HCT116 (cell line): ENCODE measurements around the gene OR2B2. TPM values are rescaled to one million over a fixed set of nuclear protein-coding genes. Genes with fewer than 3 reads are reported as not detected.
A peak's percentile ranks its signal among the peaks of the same experiment; 100 is the strongest.

Source experiments
- ATAC-seq: fragments of 200-7000 bp; cut with Tn5 transposase; 2 replicates; pipeline ENCODE4 v1.9.1; 2020; ENCODE audit warnings: mild to moderate bottlenecking, moderate library complexity
- BruUV-seq: library from RNA; stranded (reverse); fragments of 400-500 nt; replicated peaks from 2 replicates; lab custom pipeline; 2021; lab: Mats Ljungman, UMichigan
- CTCF ChIA-PET: fragments of 300-600 bp; sonication (Branson Sonifier 250); formaldehyde crosslinking; loops from one replicate; lab custom pipeline; 2021; ENCODE audit warnings: antibody characterized with exemption; lab: Charles Lee
- POLR2A ChIA-PET: fragments of 300-600, 350-600 bp; sonication (Branson Sonifier 250); formaldehyde crosslinking; loops from one replicate; lab custom pipeline; 2021; ENCODE audit warnings: antibody characterized with exemption; lab: Charles Lee
- RAD21 ChIA-PET, 2 experiments: fragments of 300-600 bp; sonication (Branson Sonifier 250); formaldehyde crosslinking; loops; one replicate each; lab custom pipeline; 2023; ENCODE audit warnings: low total read pairs in 2 of 2; ENCODE audit not compliant: uncharacterized antibody in 2 of 2, unreplicated experiment in 2 of 2, low non-redundant PET in 1 of 2; lab: Charles Lee
- DNase-seq: peaks from one replicate; pipeline ENCODE4 v3.0.0-alpha.2; 2010; ENCODE audit warnings: low read depth, low spot score
- H2AFZ ChIP-seq: fragments of 200-600 bp; shearing (Covaris generic), sonication (generic); 2 replicates; pipeline ENCODE4 v1.6.1; 2017; ENCODE audit warnings: low read depth, mixed run types, mixed read lengths, antibody characterized with exemption, low read length; ENCODE audit not compliant: poor library complexity, severe bottlenecking
- H3K27ac ChIP-seq: 2 replicates; pipeline ENCODE4 v1.5.1; 2012; ENCODE audit warnings: low read depth, low read length
- H3K27me3 ChIP-seq: fragments of 200-600 bp; sonication (generic); 2 replicates; pipeline ENCODE4 v1.6.1; 2016; ENCODE audit warnings: mixed run types, low read length, mixed read lengths; ENCODE audit not compliant: insufficient read depth
- H3K36me3 ChIP-seq, 2 experiments: fragments of 200-500 bp in 1 of 2; fragments of 200-600 bp in 1 of 2; sonication (Bioruptor generic) in 1 of 2; sonication (generic) in 1 of 2; 2 replicates each; pipeline versions ENCODE4 v1.5.1 to v1.6.1; 2014 to 2016; ENCODE audit warnings: low read length in 2 of 2, inconsistent platforms in 1 of 2, mixed read lengths in 1 of 2, mixed run types in 1 of 2; ENCODE audit not compliant: insufficient read depth in 2 of 2, control insufficient read depth in 1 of 2
- H3K4me1 ChIP-seq, 2 experiments: fragments of 200-600 bp in 1 of 2; sonication (generic) in 1 of 2; 2 replicates each; pipeline versions ENCODE4 v1.5.1 to v1.6.1; 2012 to 2017; ENCODE audit warnings: low read length in 2 of 2, inconsistent platforms in 1 of 2, mild to moderate bottlenecking in 1 of 2, mixed read lengths in 1 of 2, mixed run types in 1 of 2, moderate library complexity in 1 of 2; ENCODE audit not compliant: insufficient read depth in 2 of 2, control insufficient read depth in 1 of 2
- H3K4me2 ChIP-seq: fragments of 200-600 bp; sonication (generic); 2 replicates; pipeline ENCODE4 v1.6.1; 2017; ENCODE audit warnings: mixed run types, low read length, mixed read lengths
- H3K4me3 ChIP-seq, 2 experiments: fragments of 200-600 bp in 1 of 2; sonication (generic) in 1 of 2; replicated peaks in 1 of 2; 2 replicates each; pipeline ENCODE4 v1.5.1; 2011 to 2016; ENCODE audit warnings: low read length in 2 of 2, control low read depth in 1 of 2, low read depth in 1 of 2, mild to moderate bottlenecking in 1 of 2, mixed read lengths in 1 of 2, mixed run types in 1 of 2
- H3K79me2 ChIP-seq: fragments of 200-600 bp; sonication (generic); 2 replicates; pipeline ENCODE4 v1.6.1; 2017; ENCODE audit warnings: mild to moderate bottlenecking, mixed run types, low read length, moderate library complexity, mixed read lengths; ENCODE audit not compliant: insufficient read depth
- H3K9ac ChIP-seq: fragments of 200-600 bp; sonication (generic); 2 replicates; pipeline ENCODE4 v1.6.1; 2016; ENCODE audit warnings: low read length, mixed read lengths
- H3K9me2 ChIP-seq: fragments of 200-600 bp; sonication (generic), shearing (Covaris generic); 2 replicates; pipeline ENCODE4 v1.6.1; 2017; ENCODE audit warnings: mixed run types, mild to moderate bottlenecking, moderate library complexity; ENCODE audit not compliant: insufficient read depth
- H3K9me3 ChIP-seq, 2 experiments: fragments of 200-500 bp in 1 of 2; fragments of 200-600 bp in 1 of 2; sonication (Bioruptor generic) in 1 of 2; sonication (generic) in 1 of 2; 2 replicates each; pipeline ENCODE4 v1.6.1; 2014 to 2017; ENCODE audit warnings: low read length in 2 of 2, mixed read lengths in 2 of 2, inconsistent platforms in 1 of 2, low read depth in 1 of 2, mild to moderate bottlenecking in 1 of 2, mixed run types in 1 of 2, moderate library complexity in 1 of 2; ENCODE audit not compliant: control insufficient read depth in 1 of 2, insufficient read depth in 1 of 2
- H4K20me1 ChIP-seq: fragments of 200-600 bp; sonication (generic), shearing (Covaris generic); 2 replicates; pipeline ENCODE4 v1.6.1; 2017; ENCODE audit warnings: mixed run types, mild to moderate bottlenecking, moderate library complexity; ENCODE audit not compliant: insufficient read depth
- CBX3 ChIP-seq: IDR thresholded peaks from 2 replicates; pipeline ENCODE4 v1.6.1; 2012; ENCODE audit warnings: low read depth
- CEBPB ChIP-seq: IDR thresholded peaks from 2 replicates; pipeline ENCODE4 v1.6.1; 2012; ENCODE audit warnings: low read depth
- CTCF ChIP-seq, 3 experiments: fragments of 200-600 bp in 1 of 3; sonication (generic) in 1 of 3; IDR thresholded peaks in 2 of 3; conservative IDR thresholded peaks in 1 of 3; 2 replicates each; pipeline ENCODE4 v1.5.1; 2012 to 2017; ENCODE audit warnings: low read depth in 2 of 3, low read length in 2 of 3, antibody characterized with exemption in 1 of 3, borderline replicate concordance in 1 of 3, control low read depth in 1 of 3, mild to moderate bottlenecking in 1 of 3, mixed read lengths in 1 of 3, mixed run types in 1 of 3, moderate library complexity in 1 of 3; ENCODE audit not compliant: insufficient read depth in 1 of 3
- ELF1 ChIP-seq: IDR thresholded peaks from 2 replicates; pipeline ENCODE4 v1.6.1; 2012; ENCODE audit warnings: low read depth, borderline replicate concordance
- EZH2phosphoT487 ChIP-seq: fragments of 200-600 bp; IDR thresholded peaks from 2 replicates; pipeline ENCODE4 v1.6.1; 2018; ENCODE audit warnings: antibody characterized with exemption, borderline replicate concordance
- POLR2A ChIP-seq: IDR thresholded peaks from 2 replicates; pipeline ENCODE4 v1.7.0; 2011; ENCODE audit warnings: borderline replicate concordance; ENCODE audit not compliant: insufficient read depth, insufficient read length; ENCODE audit errors: extremely low read depth
- POLR2AphosphoS5 ChIP-seq: IDR thresholded peaks from 2 replicates; pipeline ENCODE4 v1.6.1; 2011; ENCODE audit warnings: mild to moderate bottlenecking, low read depth, low read length, moderate library complexity
- RAD21 ChIP-seq: IDR thresholded peaks from 2 replicates; pipeline ENCODE4 v1.6.1; 2012; ENCODE audit warnings: low read depth, mild to moderate bottlenecking
- SRF ChIP-seq: IDR thresholded peaks from 2 replicates; pipeline ENCODE4 v1.6.1; 2012; ENCODE audit warnings: low read depth
- TCF7L2 ChIP-seq: IDR thresholded peaks from 2 replicates; pipeline ENCODE4 v1.7.0; 2011; ENCODE audit warnings: borderline replicate concordance, inconsistent platforms; ENCODE audit not compliant: insufficient read depth, insufficient read length; ENCODE audit errors: extremely low read depth
- YY1 ChIP-seq: IDR thresholded peaks from 2 replicates; pipeline ENCODE4 v1.6.1; 2011; ENCODE audit warnings: low read length, low read depth, moderate library complexity, mild to moderate bottlenecking; ENCODE audit not compliant: insufficient replicate concordance; ENCODE audit errors: extremely low read depth
- intact Hi-C: fragments of 100-400 bp; cut with micrococcal nuclease; formaldehyde crosslinking; loops from 2 replicates; pipeline ENCODE4 v1.10.0; 2022
- total RNA-seq: library from RNA; stranded (reverse); gene quantifications from one replicate; pipeline ENCODE4 v1.2.1, GENCODE V29; 2021; ENCODE audit not compliant: unreplicated experiment
- TF ChIP-seq, protein P1 (sequence below): IDR thresholded peaks from 2 replicates; pipeline ENCODE4 v1.6.1; 2012

The OR2B2 gene
- total RNA-seq, 1 experiment from 2014 or later, result not detected

GRCh38 chr6:27896398-27896796 lies 15.8 kb downstream of the OR2B2 start:
- CTCF ChIA-PET, result interaction anchor here (0.6 to 2.4 kb wide), 12 partner anchors 58 to 769 kb away, joined by 3 to 16 read pairs (median 4); a partner anchor contains a TSS
- Histone ChIP-seq H4K20me1 (no peaks in the 10 kb centered on the region), H3K4me2 (peak overlapping the region; percentile 86; the same call in 1 of the 2 replicates), H3K4me1 (peaks cover 4 to 39% of the 10 kb centered on the region in 2 experiments; a peak in 3 of 4 replicates), H3K79me2 (no peaks in the 10 kb centered on the region), H3K4me3 (no peak overlapping the region), H3K27me3 (no peaks in the 10 kb centered on the region), H3K36me3 (no peaks in the 10 kb centered on the region), H3K9ac (peak overlapping the region; percentile 96), H3K27ac (peak overlapping the region; percentile 98; the same call in 1 of the 2 replicates), H3K9me3 (no peaks in the 10 kb centered on the region), H2AFZ (no peak overlapping the region), H3K9me2 (no peaks in the 10 kb centered on the region)
- intact Hi-C loops, result loop anchor here (10.0 kb wide), 4 partner anchors 212 to 1842 kb away; a partner anchor contains a TSS
- TF ChIP-seq, protein P1, sequence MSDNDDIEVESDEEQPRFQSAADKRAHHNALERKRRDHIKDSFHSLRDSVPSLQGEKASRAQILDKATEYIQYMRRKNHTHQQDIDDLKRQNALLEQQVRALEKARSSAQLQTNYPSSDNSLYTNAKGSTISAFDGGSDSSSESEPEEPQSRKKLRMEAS, result no peak
- TF ChIP-seq ELF1 (no peak), EZH2phosphoT487 (no peak), RAD21 (no peak)
- ATAC-seq (no peak), DNase-seq (no peak)
- no TSS peak for BruUV-seq
- RAD21 ChIA-PET, result interaction anchor here in 1 of 2 experiments (0.9 kb wide), 1 partner anchor 66 kb away, joined by 3 read pairs; no protein-coding TSS in a partner anchor
- POLR2A ChIA-PET, result interaction anchor here (1.2 to 6.3 kb wide), 6 partner anchors 62 to 749 kb away, joined by 3 to 422 read pairs (median 130); a partner anchor contains a TSS

DNA sequence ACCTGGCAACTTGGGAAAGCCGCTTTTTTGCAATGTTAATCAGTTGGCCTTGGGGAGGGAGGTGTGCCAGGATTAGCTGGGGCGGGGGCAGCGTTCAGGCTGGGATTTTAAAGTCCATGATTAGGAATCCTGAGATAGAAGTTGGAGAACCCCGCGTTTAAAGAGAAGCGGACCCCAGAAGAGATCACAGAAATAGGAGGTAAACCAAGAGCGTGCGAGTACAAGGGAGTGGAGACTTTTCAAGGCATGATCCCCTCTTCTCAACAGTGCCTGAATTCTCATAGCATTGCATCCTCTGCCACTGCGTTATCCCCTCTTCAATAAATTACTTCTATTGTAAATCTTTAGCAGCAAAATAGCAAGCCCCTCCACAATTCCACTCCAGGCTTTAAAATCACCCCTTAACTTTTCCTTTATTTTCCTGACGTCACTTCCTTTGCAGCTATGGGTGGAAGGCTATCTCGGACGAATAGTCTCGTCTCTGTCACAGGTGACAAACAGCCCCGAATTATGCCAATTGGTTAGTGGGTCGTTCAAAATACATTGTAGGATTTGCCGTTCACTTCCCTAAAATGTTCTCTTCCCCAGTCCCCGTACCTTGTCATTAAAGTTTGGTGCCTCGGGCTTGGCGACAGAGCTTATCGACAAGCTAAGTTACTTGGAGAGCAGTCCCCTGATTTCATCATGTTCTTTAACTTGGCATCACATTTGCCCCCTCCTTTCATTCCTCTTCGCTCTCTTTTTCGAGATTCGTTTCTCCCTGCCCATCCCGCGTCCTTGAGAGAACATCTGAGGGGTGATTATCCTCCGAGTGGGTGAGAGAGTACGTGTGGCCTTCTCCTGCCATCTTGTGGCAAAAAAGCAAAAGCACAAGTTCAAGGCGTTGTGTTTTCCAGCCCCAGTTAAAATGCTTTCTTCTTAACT lies 17.1 kb downstream of the OR2B2 start:
- no peak overlapping the region for H2AFZ ChIP-seq

More for the DNA sequence above, 17.1 kb downstream of the OR2B2 start:
- H3K9me3 ChIP-seq, result no peaks in the 10 kb centered on the region
- no peaks in the 10 kb centered on the region for H3K79me2 ChIP-seq
- H3K4me2 ChIP-seq, result peak overlapping the region; percentile 86
- BruUV-seq, result no TSS peak
- H3K36me3 ChIP-seq, result no peaks in the 10 kb centered on the region
- no peaks in the 10 kb centered on the region for H3K9me2 ChIP-seq
- peak overlapping the region; percentile 74 to 76 for H3K4me3 ChIP-seq
- no peaks in the 10 kb centered on the region for H4K20me1 ChIP-seq
- ChIA-PET CTCF (interaction anchor here (0.7 to 2.4 kb wide), 20 partner anchors 20 to 768 kb away, joined by 3 to 16 read pairs (median 4); a partner anchor contains a TSS), POLR2A (interaction anchor here (0.6 to 6.3 kb wide), 12 partner anchors 24 to 762 kb away, joined by 3 to 422 read pairs (median 15); partner anchors contain the start of gene ZKSCAN8), RAD21 (interaction anchor here (0.6 to 1.2 kb wide), 5 partner anchors 71 to 461 kb away, joined by 3 to 4 read pairs (median 3); a partner anchor contains a TSS)
- peak; percentile 18; the same call in 1 of the 2 replicates for ATAC-seq
- H3K4me1 ChIP-seq, result peaks cover 5 to 50% of the 10 kb centered on the region in 2 experiments; a peak in 3 of 4 replicates
- DNase-seq, result peak; percentile 81
- TF ChIP-seq, protein P1, result no peak
- TF ChIP-seq RAD21, result no peak
- TF ChIP-seq CBX3, result no peak
- no peak for TF ChIP-seq TCF7L2
- TF ChIP-seq YY1, result peak; percentile 17
- TF ChIP-seq CEBPB, result no peak
- peak; percentile 56 for TF ChIP-seq POLR2A
- no peak for TF ChIP-seq SRF
- TF ChIP-seq POLR2AphosphoS5, result peak; percentile 79
- TF ChIP-seq CTCF (IDR thresholded peaks at IDR 0.05 in 2 of 3, conservative IDR thresholded peaks at IDR 0.05 in 1 of 3; ENCODE audit: borderline replicate concordance in 1 of 3, insufficient read depth in 1 of 3, low read depth in 2 of 3, low read length in 2 of 3), result peak in 2 of 3 experiments; percentile 80 to 89; a peak in 4 of 6 replicates
- intact Hi-C loops, result loop anchor here (1.0 to 10.0 kb wide), 9 partner anchors 123 to 1840 kb away; a partner anchor contains a TSS
- peak overlapping the region; percentile 98 for H3K27ac ChIP-seq
- H3K9ac ChIP-seq, result peak overlapping the region; percentile 96
- no peaks in the 10 kb centered on the region for H3K27me3 ChIP-seq
